Measurements from ENCODE around the gene PDE6B.
"Not testable (repeated sequence)": the region's sequence is repeated elsewhere in the genome, so short reads cannot be mapped to it uniquely, and the experiment has no call there.

PDE6B gene

DNA sequence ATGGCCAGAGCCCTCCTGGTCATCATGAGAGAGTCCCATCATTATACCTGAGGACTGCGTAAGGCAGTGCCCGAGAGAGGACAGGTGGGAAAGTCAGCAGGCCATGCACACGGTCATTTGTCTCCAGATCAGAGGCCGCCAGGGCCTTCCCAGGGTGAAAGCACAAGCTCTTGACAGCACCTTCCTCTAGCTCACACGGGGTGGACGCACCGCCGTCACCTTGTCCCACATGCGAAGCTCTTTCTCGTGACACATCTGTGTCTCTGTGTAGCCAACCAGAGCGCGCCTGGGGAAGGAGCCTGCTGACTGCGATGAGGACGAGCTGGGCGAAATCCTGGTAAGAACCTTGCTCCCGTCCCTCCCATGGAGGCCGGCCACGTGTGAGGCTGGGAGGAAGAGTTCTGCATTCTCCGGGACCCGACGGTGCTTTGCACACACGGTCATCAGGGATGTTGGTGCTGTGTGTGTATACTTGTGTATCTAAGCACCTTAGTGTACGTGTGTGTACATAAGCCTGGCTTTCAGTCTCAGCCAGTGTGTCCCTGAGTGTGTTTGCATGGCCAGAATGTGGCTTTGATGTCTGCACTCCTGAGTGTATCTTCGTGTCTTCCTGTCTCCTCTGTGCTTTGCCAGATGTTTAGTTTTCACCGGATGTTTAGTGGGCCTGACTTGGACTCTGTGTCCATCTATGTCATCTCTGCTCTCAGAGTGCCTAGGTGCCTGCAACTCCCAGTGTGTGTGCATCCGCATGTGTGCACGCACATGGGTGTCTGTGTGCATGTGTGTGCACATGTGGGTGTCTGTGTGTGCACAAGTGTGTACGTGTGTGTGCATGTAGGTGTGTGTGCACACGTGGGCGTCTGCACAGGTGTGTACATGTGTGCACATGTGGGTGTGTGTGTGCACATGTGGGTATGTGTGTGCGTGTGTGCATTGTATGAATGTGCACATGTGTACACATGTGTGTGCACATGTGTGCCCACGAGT lies 33.6 kb downstream of the PDE6B start:
- no peak for DNase-seq

DNA sequence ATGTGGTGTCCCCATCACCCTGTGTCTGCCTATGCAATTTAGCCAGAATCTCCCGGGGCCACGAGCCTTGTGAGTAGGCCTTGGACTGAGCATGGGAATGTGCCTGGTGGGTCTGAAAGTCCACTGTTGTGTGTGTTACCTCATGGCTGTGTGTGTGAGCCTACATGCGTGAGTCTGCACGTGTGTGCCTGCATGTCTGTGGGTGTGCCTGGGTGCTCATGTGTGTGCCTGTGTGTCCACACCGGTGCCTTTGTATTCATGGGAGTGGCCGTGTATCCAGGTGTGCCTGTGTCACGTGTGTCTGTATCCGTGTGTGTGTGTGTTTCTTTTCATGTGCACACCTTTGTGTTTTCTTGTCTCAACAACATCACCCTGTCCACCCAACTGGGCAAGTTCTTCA lies 34.5 kb downstream of the PDE6B start:
- no peak for DNase-seq

DNA sequence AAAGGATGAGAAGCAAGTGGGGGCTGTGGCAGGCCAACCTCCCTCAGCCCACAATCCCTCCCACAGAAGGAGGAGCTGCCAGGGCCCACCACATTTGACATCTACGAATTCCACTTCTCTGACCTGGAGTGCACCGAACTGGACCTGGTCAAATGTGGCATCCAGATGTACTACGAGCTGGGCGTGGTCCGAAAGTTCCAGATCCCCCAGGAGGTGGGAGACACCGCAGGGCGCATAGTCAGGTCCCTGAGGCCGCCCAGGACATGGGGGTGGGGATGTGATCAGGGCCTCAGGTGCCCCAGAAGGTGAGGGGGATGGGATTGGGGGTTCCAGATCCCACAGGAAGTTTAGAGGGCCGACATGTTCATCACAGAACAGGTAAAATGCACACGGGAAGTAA lies 35.0 kb downstream of the PDE6B start:
- no peak for DNase-seq

- DNase-seq: no peak
These were observed 35.9 kb downstream of the PDE6B start for GRCh38 chr4:661231-661630.

GRCh38 chr4:661881-662761 lies 36.7 kb downstream of the PDE6B start:
- no peak for DNase-seq

DNA sequence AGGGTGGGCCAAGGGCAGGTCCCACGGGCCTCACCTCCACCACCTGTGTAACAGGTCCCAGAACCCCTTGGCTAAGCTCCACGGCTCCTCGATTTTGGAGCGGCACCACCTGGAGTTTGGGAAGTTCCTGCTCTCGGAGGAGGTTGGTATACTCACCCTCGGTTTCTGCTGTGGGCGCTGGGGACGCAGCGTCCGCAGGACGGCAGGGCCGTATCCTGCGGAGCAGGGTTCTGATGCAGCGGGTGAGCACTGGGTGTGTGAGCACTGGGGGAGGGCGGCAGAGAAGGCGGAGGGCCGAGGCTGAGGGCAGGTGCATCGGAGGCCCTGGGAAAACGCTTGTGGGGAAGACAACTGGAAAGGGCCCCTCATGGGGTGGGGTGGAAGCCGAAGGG lies 37.7 kb downstream of the PDE6B start:
- DNase-seq: no peak

DNA sequence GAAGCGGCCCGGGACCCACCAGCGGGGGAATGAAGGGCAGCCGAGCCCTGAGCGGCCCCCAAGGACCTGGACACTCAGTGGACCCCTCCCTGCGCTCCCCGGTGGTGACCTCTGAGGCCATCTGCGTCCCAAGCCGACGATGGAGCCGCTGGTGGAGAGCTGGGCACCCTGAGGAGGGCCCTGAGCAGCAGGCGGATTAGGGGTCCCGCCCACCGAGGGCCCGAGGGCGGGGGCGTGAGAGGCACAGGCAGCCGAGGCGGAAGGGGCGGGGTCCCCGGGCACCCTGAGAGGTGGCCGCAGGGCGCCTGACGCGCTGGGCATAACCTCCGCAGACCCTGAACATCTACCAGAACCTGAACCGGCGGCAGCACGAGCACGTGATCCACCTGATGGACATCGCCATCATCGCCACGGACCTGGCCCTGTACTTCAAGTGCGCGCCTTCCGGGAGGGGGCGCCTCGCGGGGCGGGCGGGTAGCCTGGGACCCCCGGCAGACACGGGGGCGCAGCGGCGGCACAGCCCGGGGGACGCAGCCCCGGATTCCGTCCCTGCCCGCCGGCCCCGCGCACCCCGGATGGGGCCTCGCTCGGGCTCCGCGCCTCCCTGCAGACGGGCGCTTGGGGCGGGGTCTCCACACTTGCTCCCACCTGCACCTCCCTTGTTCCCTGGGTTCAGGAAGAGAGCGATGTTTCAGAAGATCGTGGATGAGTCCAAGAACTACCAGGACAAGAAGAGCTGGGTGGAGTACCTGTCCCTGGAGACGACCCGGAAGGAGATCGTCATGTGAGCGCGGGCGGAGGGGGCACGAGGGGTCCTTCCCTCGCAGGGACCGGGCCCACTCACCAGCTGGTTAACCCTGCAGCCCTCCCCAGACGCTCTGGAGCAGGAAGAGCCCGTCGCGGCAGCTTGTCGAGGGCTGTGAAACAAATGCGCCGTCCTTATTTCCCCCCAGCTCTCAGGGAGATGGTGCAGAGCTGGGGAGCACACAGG lies 38.4 kb downstream of the PDE6B start:
- no peak for DNase-seq

DNA sequence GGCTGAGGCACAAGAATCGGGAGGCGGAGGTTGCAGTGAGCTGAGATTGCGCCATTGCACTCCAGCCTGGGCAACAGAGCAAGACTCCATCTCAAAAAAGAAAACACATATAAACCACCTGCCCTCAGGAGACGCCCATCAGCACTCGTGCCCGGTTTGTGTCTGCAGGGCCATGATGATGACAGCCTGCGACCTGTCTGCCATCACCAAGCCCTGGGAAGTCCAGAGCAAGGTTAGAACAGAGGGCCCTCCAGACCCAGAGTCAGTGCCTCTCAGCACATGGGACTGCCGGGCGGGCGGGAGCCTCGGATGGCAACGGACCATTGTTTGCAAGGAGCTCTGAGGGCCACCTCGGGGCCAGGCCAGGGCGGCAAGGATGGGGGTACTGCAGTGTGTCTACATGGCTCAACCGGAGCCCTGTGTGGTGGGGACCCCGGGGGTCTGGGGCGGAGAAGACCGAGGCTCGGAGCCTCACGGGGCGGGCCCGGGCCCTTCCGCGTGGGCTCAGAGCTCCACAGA lies 39.4 kb downstream of the PDE6B start:
- no peak for DNase-seq

- DNase-seq: no peak
These were observed 40.0 kb downstream of the PDE6B start for GRCh38 chr4:665381-665750.

GRCh38 chr4:665751-666435 lies 40.5 kb downstream of the PDE6B start:
- no peak for DNase-seq

- DNase-seq: no peak
These were observed 41.0 kb downstream of the PDE6B start for GRCh38 chr4:666436-666810.

GRCh38 chr4:666822-667544 lies 41.6 kb downstream of the PDE6B start:
- DNase-seq: no peak

GRCh38 chr4:667545-667925 lies 42.2 kb downstream of the PDE6B start:
- DNase-seq: no peak

- not testable (repeated sequence) for DNase-seq
These were observed 42.8 kb downstream of the PDE6B start for GRCh38 chr4:668219-668618.

DNA sequence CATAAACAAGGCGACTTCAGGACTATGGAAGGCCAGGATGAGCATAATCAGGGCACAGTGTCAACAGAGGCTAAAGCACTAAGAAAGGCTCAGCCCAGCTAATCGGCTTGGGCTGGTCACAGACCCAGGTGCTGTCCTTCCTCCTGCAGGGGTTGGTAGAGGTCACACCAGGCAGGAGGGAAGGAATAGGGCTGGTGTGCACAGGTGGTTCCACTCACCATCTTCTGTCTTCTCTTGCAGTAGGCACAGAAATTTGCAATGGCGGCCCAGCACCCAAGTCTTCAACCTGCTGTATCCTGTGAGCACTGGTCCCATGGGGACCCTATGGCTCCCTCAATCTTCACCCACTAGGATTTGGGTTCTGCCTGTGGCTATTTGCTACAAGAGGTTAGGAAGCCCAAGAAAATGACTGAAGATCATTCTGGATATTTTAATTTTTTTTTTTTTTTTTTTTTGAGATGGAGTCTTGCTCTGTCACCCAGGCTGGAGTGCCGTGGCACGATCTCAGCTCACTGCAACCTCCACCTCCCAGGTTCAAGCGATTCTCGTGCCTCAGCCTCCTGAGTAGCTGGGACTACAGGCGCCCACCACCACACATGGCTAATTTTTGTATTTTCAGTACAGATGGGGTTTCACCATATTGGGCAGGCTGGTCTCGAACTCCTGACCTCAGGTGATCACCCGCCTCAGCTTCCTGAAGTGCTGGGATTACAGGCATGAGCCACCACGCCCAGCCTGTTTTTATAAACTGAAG lies 44.6 kb downstream of the PDE6B start:
- not testable (repeated sequence) for DNase-seq

DNA sequence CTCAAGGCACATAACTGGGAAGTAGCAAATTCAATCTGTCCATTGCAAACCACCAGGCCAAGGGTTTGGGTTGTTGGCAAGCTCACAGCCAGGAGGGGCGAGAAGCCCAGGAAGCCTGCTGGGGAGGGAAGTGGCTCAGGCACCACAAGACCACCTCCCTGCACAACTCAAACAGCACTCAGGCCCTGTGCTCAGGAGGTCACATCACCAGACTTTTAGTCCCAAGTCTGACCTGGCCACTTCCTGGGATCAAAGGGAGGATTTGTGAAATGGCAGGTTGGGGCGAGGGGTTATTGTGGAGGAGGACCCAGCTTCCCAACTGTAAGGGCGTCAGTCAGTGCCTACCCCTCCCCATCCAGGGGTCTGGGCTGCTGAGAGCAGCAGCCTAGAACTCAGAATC lies 46.4 kb downstream of the PDE6B start:
- no peak for DNase-seq

DNA sequence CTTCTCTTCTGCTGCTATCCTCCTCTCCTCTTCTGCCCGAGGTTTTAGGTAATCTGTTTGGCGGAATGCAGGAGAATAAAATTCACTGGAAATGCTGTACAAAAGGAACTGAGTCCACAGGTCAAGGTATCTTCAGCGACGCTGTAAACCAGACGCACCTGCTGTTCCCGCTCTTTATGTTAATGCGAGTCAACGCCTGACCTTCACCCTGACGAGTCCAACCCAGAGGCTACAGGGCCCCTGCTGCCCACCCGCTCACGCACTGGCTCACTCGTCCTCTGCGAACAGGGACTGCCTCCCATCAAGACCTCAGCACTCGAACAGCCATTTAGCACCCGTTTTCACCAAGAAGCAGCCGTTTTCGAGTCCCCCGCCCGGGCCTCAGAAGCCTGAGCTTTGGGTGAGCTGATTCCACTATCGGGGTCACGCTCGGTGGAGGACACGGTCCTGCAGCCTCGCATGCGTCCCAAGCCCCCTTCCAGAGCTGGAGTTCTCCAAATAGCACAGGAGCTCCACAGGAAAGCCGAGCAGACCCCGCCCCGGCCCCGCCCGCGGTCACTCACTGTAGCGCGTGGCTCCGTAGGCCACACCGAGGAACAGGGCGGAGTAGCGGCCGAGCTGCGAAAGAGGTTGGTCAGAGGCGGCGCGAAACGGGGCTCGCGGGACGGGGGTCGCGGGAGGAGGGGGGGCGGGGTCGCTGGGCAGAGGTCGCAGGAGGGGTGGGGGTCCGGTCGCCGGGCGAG lies 48.1 kb downstream of the PDE6B start:
- DNase-seq: no peak

DNA sequence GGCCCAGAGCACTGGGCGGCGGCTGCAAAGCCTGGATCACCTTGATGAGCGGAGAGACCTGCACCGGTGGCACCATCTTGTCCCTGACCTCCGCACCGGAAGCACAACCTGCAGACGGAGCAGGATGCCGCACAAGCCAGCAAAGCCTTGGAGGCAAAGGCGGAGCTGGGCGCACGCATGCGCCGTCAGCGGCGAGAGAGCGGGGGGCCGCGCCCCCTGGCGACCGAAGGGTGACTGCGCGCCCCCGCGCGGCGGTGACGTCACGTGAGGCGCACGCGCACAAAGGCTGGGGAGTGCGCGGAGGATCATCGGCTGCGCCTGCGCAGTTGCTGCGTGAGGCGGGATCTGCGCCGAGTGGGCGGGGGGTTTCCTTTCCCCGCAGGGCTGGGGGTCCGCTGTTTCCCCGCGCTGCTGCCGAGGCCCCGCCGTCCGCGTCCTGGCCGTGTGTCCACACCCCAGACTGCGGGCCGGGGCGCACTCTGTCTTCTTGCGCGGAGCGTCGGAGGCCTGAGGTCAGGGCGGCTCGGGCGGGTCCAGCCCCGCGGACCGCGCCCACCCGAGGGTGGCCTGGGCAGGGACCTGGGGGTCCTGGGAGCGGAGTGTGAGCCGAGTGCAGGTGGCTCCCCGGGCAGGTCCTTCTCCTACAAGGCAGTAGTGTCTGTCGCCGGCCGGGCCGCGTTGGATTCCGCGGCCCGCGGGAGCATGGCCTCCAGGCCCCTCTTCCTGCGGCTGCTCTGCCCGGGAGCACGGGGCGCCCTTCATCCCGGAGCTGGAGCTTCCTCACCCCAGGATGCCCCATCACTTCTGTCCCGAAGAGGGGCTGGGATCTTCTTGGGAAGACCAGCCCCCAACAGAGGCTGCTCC lies 49.0 kb downstream of the PDE6B start, which contains the start of the genes ATP5ME and MYL5:
TSS of gene ATP5ME (minus strand) at position 105 of the 864 bp plus-strand sequence. CDS start at position 76, 29 bp downstream.
TSS of gene MYL5 (plus strand) at position 371 of the 864 bp plus-strand sequence. CDS start 3,485 bp downstream, outside the sequence.
- DNase-seq: peak; percentile 94
